Endothelial cell of umbilical vein (primary cell): ENCODE results near the gene ENGASE.

Experiments
- CTCF ChIP-seq, 2 donors: IDR thresholded peaks; 1 replicate in 1 of 2; 2 replicates in 1 of 2; pipeline ENCODE4 v1.5.1; 2011; ENCODE audit warnings: low read length in 2 of 2, mild to moderate bottlenecking in 2 of 2, moderate library complexity in 2 of 2, control low read depth in 1 of 2, inconsistent platforms in 1 of 2, low read depth in 1 of 2; ENCODE audit not compliant: insufficient read depth in 1 of 2; ENCODE audit errors: extremely low read depth in 1 of 2
- MYC ChIP-seq: IDR thresholded peaks from one replicate; pipeline ENCODE4 v1.6.1; 2011; ENCODE audit warnings: mild to moderate bottlenecking, low read depth, low read length
- POLR2A ChIP-seq: IDR thresholded peaks from 2 replicates; pipeline ENCODE4 v1.6.1; 2012; ENCODE audit warnings: low read depth, mild to moderate bottlenecking, control low read depth, low read length
- POLR2AphosphoS5 ChIP-seq: IDR thresholded peaks from 2 replicates; pipeline ENCODE4 v1.6.1; 2012; ENCODE audit warnings: low read depth, mild to moderate bottlenecking, control low read depth, low read length, moderate library complexity; ENCODE audit not compliant: insufficient read depth
- TF ChIP-seq, protein P1 (sequence below): IDR thresholded peaks from 2 replicates; pipeline ENCODE4 v1.6.1; 2011; ENCODE audit not compliant: insufficient read depth, insufficient read length

DNA sequence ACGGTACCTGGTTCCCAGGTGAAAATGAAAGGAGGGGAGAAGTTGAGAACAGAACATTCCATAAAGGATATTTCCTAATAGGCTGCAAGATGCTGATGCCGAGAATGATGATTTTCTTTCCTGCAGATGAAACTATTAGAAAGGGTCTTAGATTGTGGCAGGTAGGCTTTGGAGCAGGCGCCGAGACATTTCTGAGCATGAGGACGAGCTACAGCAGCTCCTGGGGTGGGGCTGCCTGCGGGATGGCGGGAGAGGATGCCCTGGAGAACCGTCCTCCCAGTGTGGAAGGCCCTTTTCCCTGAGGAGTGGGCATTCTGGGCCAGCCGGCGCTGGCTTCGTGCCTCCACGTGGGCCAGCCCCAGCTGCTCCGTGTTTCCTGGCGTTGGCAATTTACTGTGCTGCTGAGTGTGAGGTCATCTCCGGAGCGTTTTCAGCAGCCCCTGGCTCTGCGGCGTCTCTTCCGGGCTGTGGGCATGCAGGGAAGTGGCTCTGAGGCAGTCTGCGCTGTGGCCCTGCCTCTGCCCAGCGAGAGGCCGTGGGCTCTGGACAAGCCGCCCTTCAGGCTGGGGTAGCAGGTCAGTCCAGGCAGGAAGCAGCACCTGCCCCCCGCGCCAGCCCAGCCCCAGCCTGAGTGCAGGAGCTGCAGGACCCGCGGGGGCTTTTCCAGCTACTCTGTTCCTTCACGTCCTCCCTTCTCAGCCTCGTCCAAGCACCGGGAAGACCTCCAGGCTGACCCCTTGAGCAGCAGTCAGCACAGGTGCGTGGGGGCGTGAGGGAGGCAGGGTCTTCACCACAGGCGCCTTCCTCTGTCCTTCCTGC is 12.2 kb downstream of the ENGASE start:
- no peak for TF ChIP-seq POLR2A
- no peak for TF ChIP-seq CTCF (IDR thresholded peaks at IDR 0.05; ENCODE audit: extremely low read depth in 1 of 2, insufficient read depth in 1 of 2, low read depth in 1 of 2, low read length in 2 of 2)
- no peak for TF ChIP-seq POLR2AphosphoS5
- TF ChIP-seq MYC = no peak
- TF ChIP-seq, protein P1, sequence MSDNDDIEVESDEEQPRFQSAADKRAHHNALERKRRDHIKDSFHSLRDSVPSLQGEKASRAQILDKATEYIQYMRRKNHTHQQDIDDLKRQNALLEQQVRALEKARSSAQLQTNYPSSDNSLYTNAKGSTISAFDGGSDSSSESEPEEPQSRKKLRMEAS = no peak
